Esophagus (tissue), 2 donors: ENCODE measurements around the gene SNRPA1. TPM values are rescaled to one million over a fixed set of nuclear protein-coding genes. Genes with fewer than 3 reads are reported as not detected.
"Not testable (repeated sequence)": the region's sequence is repeated elsewhere in the genome, so short reads cannot be mapped to it uniquely, and the experiment has no call there.

ENCODE experiments used
- H3K27ac ChIP-seq, 2 donors: one replicate each; pipeline ENCODE4 v1.5.1; 2013; ENCODE audit warnings: low read depth in 2 of 2, mild to moderate bottlenecking in 2 of 2, inconsistent platforms in 1 of 2, low read length in 1 of 2, moderate library complexity in 1 of 2
- H3K27me3 ChIP-seq, 2 donors: one replicate each; pipeline ENCODE4 v1.6.1; 2013; ENCODE audit warnings: low read length in 2 of 2, control low read depth in 1 of 2, mild to moderate bottlenecking in 1 of 2; ENCODE audit not compliant: insufficient read depth in 2 of 2, control insufficient read depth in 1 of 2
- H3K36me3 ChIP-seq, 2 donors: one replicate each; pipeline ENCODE4 v1.6.1; 2013; ENCODE audit warnings: low read length in 1 of 2; ENCODE audit not compliant: control insufficient read depth in 2 of 2, insufficient read depth in 2 of 2
- H3K4me1 ChIP-seq, 2 donors: one replicate each; pipeline ENCODE4 v1.6.1; 2013; ENCODE audit warnings: low read length in 1 of 2; ENCODE audit not compliant: control insufficient read depth in 2 of 2, insufficient read depth in 2 of 2
- H3K4me3 ChIP-seq, 2 donors: one replicate each; pipeline ENCODE4 v1.5.1; 2013; ENCODE audit warnings: low read length in 2 of 2, mild to moderate bottlenecking in 2 of 2, low read depth in 1 of 2, moderate library complexity in 1 of 2
- H3K9me3 ChIP-seq, 2 donors: one replicate each; pipeline ENCODE4 v1.6.1; 2013; ENCODE audit warnings: mild to moderate bottlenecking in 2 of 2, low read depth in 1 of 2, low read length in 1 of 2, moderate library complexity in 1 of 2; ENCODE audit not compliant: control insufficient read depth in 2 of 2, insufficient read depth in 1 of 2
- WGBS, 2 donors: extraction: QIAGEN DNeasy Blood & Tissue Kit; methylation state at CpG; one replicate each; pipeline ENCODE4 v1.1.7; 2013; 5-methylcytosine and 5-hydroxymethylcytosine counted together
- polyA plus RNA-seq, 2 donors: library from polyadenylated mRNA; stranded (reverse); fragments of 200-250 nt; gene quantifications; one replicate each; pipeline ENCODE4 v1.2.3, GENCODE V29; 2013
- donor health status: healthy with polysubstance abuse.
- donor health status: Bipolar disorder and iron deficiency.

The SNRPA1 gene
- polyA plus RNA-seq, result 10 to 100 TPM; 38.9 to 53.2 TPM

GRCh38 chr15:101294731-101295606 is at the start of gene SNRPA1:
TSS of gene SNRPA1 (minus strand) at chr15:101295248. CDS start at chr15:101295178, 70 bp downstream.
- Histone ChIP-seq H3K27ac (peak within 1 kb of the TSS; percentile 84 to 97), H3K36me3 (no peaks in the 10 kb centered on the region), H3K4me1 (peaks cover 0 to 2% of the 10 kb centered on the region in 2 donors), H3K4me3 (peak within 1 kb of the TSS; percentile 65 to 94), H3K9me3 (no peaks in the 10 kb centered on the region), H3K27me3 (no peaks in the 10 kb centered on the region)
- 0 to 1% methylated on average over 86 to 87 of the region's 87 CpGs for WGBS, 2 donors

- Histone ChIP-seq H3K27me3 (no peaks in the 10 kb centered on the region), H3K9me3 (no peaks in the 10 kb centered on the region), H3K4me3 (no peak overlapping the region), H3K27ac (no peak overlapping the region), H3K4me1 (no peaks in the 10 kb centered on the region), H3K36me3 (no peaks in the 10 kb centered on the region)
These were observed 47.0 kb upstream of the SNRPA1 start for GRCh38 chr15:101342056-101342455.

- Histone ChIP-seq H3K27me3 (no peaks in the 10 kb centered on the region), H3K27ac (no peak overlapping the region), H3K4me1 (peaks cover 0 to 2% of the 10 kb centered on the region in 2 donors), H3K36me3 (no peaks in the 10 kb centered on the region), H3K9me3 (no peaks in the 10 kb centered on the region), H3K4me3 (no peak overlapping the region)
- WGBS, 2 donors, result 69 to 75% methylated on average over 1 of the region's 1 CpG
These were observed 43.5 kb upstream of the SNRPA1 start for GRCh38 chr15:101338502-101339057.

GRCh38 chr15:101337976-101338375 is 42.9 kb upstream of the SNRPA1 start:
- 72 to 77% methylated on average over 7 of the region's 7 CpGs for WGBS, 2 donors
- H3K27ac ChIP-seq, result no peak overlapping the region
- no peaks in the 10 kb centered on the region for H3K36me3 ChIP-seq
- peaks cover 0 to 2% of the 10 kb centered on the region in 2 donors for H3K4me1 ChIP-seq
- no peak overlapping the region for H3K4me3 ChIP-seq
- H3K9me3 ChIP-seq, result no peaks in the 10 kb centered on the region
- H3K27me3 ChIP-seq, result no peaks in the 10 kb centered on the region

- not testable (repeated sequence) for H3K4me3 ChIP-seq, H3K9me3 ChIP-seq, H3K36me3 ChIP-seq, H3K27ac ChIP-seq, H3K27me3 ChIP-seq, H3K4me1 ChIP-seq
- WGBS, 2 donors, result 74 to 79% methylated on average over 10 to 12 of the region's 16 CpGs
These were observed 39.1 kb upstream of the SNRPA1 start for GRCh38 chr15:101333907-101334789.

- 89 to 92% methylated on average over 7 of the region's 7 CpGs for whole genome bisulfite sequencing, 2 donors
- Histone ChIP-seq H3K27me3 (no peaks in the 10 kb centered on the region), H3K4me1 (peaks cover 0 to 2% of the 10 kb centered on the region in 2 donors), H3K9me3 (no peaks in the 10 kb centered on the region), H3K4me3 (no peak overlapping the region), H3K27ac (no peak overlapping the region), H3K36me3 (no peaks in the 10 kb centered on the region)
These were observed 37.0 kb upstream of the SNRPA1 start for GRCh38 chr15:101332061-101332467.

- Histone ChIP-seq H3K36me3 (peaks cover 0 to 2% of the 10 kb centered on the region in 2 donors), H3K4me1 (peaks cover 0 to 1% of the 10 kb centered on the region in 2 donors), H3K27me3 (no peaks in the 10 kb centered on the region), H3K4me3 (no peak overlapping the region), H3K27ac (no peak overlapping the region), H3K9me3 (no peaks in the 10 kb centered on the region)
- WGBS, 2 donors, result 86 to 89% methylated on average over 9 of the region's 9 CpGs
These were observed 34.9 kb upstream of the SNRPA1 start for GRCh38 chr15:101329867-101330380.

GRCh38 chr15:101329309-101329863 is 34.3 kb upstream of the SNRPA1 start:
- no peaks in the 10 kb centered on the region for H3K4me1 ChIP-seq
- H3K27me3 ChIP-seq, result no peaks in the 10 kb centered on the region
- H3K4me3 ChIP-seq, result no peak overlapping the region
- no peak overlapping the region for H3K27ac ChIP-seq
- WGBS, 2 donors, result 70 to 80% methylated on average over 14 of the region's 14 CpGs
- no peaks in the 10 kb centered on the region for H3K9me3 ChIP-seq
- peaks cover 0 to 4% of the 10 kb centered on the region in 2 donors for H3K36me3 ChIP-seq

GRCh38 chr15:101328001-101328400 is 33.0 kb upstream of the SNRPA1 start:
- no peak overlapping the region for H3K4me3 ChIP-seq
- H3K27ac ChIP-seq, result no peak overlapping the region
- 88% methylated on average over 14 of the region's 14 CpGs for WGBS, 2 donors
- no peaks in the 10 kb centered on the region for H3K27me3 ChIP-seq
- no peaks in the 10 kb centered on the region for H3K9me3 ChIP-seq
- H3K36me3 ChIP-seq, result peaks cover 0 to 4% of the 10 kb centered on the region in 2 donors
- H3K4me1 ChIP-seq, result no peaks in the 10 kb centered on the region
